Measurements from ENCODE around the gene DQX1.
A peak's percentile ranks its signal among the peaks of the same experiment; 100 is the strongest.

DQX1 gene

GRCh38 chr2:74510272-74510671, 15.8 kb downstream of the DQX1 start:
- no peak for ATAC-seq

- no peak for ATAC-seq
These were observed 18.0 kb downstream of the DQX1 start for GRCh38 chr2:74507926-74508520.

- ATAC-seq = peak; percentile 93 to 95
These were observed 18.7 kb downstream of the DQX1 start, which contains the start of gene PCGF1 for GRCh38 chr2:74507145-74507925. Gene PCGF1, minus strand, starts transcription at chr2:74507695. Its CDS starts 27 bp downstream, at chr2:74507668.

GRCh38 chr2:74505448-74506246, 20.4 kb downstream of the DQX1 start:
- no peak for ATAC-seq

- no peak for ATAC-seq
These were observed 21.4 kb downstream of the DQX1 start for GRCh38 chr2:74504591-74504990.

- ATAC-seq = no peak
These were observed 22.2 kb downstream of the DQX1 start for GRCh38 chr2:74503506-74504475.

GRCh38 chr2:74502720-74503505, 23.1 kb downstream of the DQX1 start:
- peak; percentile 17 to 26 for ATAC-seq

GRCh38 chr2:74502147-74502719, 23.8 kb downstream of the DQX1 start:
- no peak for ATAC-seq

GRCh38 chr2:74501335-74502071, 24.5 kb downstream of the DQX1 start:
- ATAC-seq = no peak

GRCh38 chr2:74500578-74500946, 25.5 kb downstream of the DQX1 start:
- no peak for ATAC-seq

- ATAC-seq = no peak
These were observed 26.0 kb downstream of the DQX1 start for GRCh38 chr2:74499940-74500577.

- peak; percentile 22 to 23 for ATAC-seq
These were observed 26.6 kb downstream of the DQX1 start, which contains the start of gene LBX2 for GRCh38 chr2:74499267-74499939. Gene LBX2, minus strand, starts transcription at chr2:74499603. Its CDS starts 66 bp downstream, at chr2:74499537.

- ATAC-seq = peak; percentile 59 to 72
These were observed 27.3 kb downstream of the DQX1 start for GRCh38 chr2:74498500-74499266.

- ATAC-seq = peak in 1 of 2 donors; percentile 29
These were observed 28.1 kb downstream of the DQX1 start for GRCh38 chr2:74497777-74498499.

- no peak for ATAC-seq
These were observed 28.8 kb downstream of the DQX1 start for GRCh38 chr2:74496997-74497776.

GRCh38 chr2:74495440-74495839, 30.6 kb downstream of the DQX1 start:
- ATAC-seq = no peak

GRCh38 chr2:74493546-74493945, 32.5 kb downstream of the DQX1 start:
- ATAC-seq = no peak

Data from activated CD4-positive, CD25-positive, alpha-beta regulatory T cell treated with anti-CD3 and anti-CD28 coated beads, Interleukin-2, amount 50 U/mL, for 24 hours (primary cell).